Measurements from ENCODE around the gene PLD4.
"Not testable (repeated sequence)": the region's sequence is repeated elsewhere in the genome, so short reads cannot be mapped to it uniquely, and the experiment has no call there.

PLD4 gene

GRCh38 chr14:104885031-104885972 lies 39.4 kb upstream of the PLD4 start:
- H3K4me3 ChIP-seq, result no peak overlapping the region
- no peak overlapping the region for H3K27ac ChIP-seq

GRCh38 chr14:104885973-104886689 lies 38.5 kb upstream of the PLD4 start:
- Histone ChIP-seq H3K27ac (no peak overlapping the region), H3K4me3 (no peak overlapping the region)

- no peak overlapping the region for H3K4me3 ChIP-seq
- H3K27ac ChIP-seq, result no peak overlapping the region
These were observed 37.7 kb upstream of the PLD4 start for GRCh38 chr14:104886690-104887622.

- H3K27ac ChIP-seq, result no peak overlapping the region
These were observed 36.8 kb upstream of the PLD4 start for GRCh38 chr14:104887623-104888488.

GRCh38 chr14:104888489-104889374 lies 35.9 kb upstream of the PLD4 start:
- no peak overlapping the region for H3K4me3 ChIP-seq
- no peak overlapping the region for H3K27ac ChIP-seq

More at GRCh38 chr14:104887623-104888488, 36.8 kb upstream of the PLD4 start:
- no peak overlapping the region for H3K4me3 ChIP-seq

GRCh38 chr14:104889375-104889757 lies 35.3 kb upstream of the PLD4 start:
- no peak overlapping the region for H3K4me3 ChIP-seq
- no peak overlapping the region for H3K27ac ChIP-seq

- not testable (repeated sequence) for H3K4me3 ChIP-seq, H3K27ac ChIP-seq
These were observed 34.4 kb upstream of the PLD4 start for GRCh38 chr14:104890292-104890691.

GRCh38 chr14:104891121-104891551 lies 33.5 kb upstream of the PLD4 start:
- no peak overlapping the region for H3K27ac ChIP-seq
- no peak overlapping the region for H3K4me3 ChIP-seq

GRCh38 chr14:104891664-104892530 lies 32.8 kb upstream of the PLD4 start:
- Histone ChIP-seq H3K27ac (no peak overlapping the region), H3K4me3 (no peak overlapping the region)

- Histone ChIP-seq H3K27ac (no peak overlapping the region), H3K4me3 (no peak overlapping the region)
These were observed 31.9 kb upstream of the PLD4 start for GRCh38 chr14:104892531-104893434.

- Histone ChIP-seq H3K4me3 (no peak overlapping the region), H3K27ac (no peak overlapping the region)
These were observed 31.1 kb upstream of the PLD4 start for GRCh38 chr14:104893435-104894207.

GRCh38 chr14:104894331-104895206 lies 30.1 kb upstream of the PLD4 start:
- no peak overlapping the region for H3K27ac ChIP-seq

GRCh38 chr14:104895207-104895785 lies 29.4 kb upstream of the PLD4 start:
- Histone ChIP-seq H3K4me3 (no peak overlapping the region), H3K27ac (no peak overlapping the region)

More at GRCh38 chr14:104894331-104895206, 30.1 kb upstream of the PLD4 start:
- H3K4me3 ChIP-seq, result no peak overlapping the region

Data from skin epidermis (tissue), 12 donors.